ENCODE results near the gene LOXL3.
A peak's percentile ranks its signal among the peaks of the same experiment; 100 is the strongest.

Gene LOXL3, protein sequence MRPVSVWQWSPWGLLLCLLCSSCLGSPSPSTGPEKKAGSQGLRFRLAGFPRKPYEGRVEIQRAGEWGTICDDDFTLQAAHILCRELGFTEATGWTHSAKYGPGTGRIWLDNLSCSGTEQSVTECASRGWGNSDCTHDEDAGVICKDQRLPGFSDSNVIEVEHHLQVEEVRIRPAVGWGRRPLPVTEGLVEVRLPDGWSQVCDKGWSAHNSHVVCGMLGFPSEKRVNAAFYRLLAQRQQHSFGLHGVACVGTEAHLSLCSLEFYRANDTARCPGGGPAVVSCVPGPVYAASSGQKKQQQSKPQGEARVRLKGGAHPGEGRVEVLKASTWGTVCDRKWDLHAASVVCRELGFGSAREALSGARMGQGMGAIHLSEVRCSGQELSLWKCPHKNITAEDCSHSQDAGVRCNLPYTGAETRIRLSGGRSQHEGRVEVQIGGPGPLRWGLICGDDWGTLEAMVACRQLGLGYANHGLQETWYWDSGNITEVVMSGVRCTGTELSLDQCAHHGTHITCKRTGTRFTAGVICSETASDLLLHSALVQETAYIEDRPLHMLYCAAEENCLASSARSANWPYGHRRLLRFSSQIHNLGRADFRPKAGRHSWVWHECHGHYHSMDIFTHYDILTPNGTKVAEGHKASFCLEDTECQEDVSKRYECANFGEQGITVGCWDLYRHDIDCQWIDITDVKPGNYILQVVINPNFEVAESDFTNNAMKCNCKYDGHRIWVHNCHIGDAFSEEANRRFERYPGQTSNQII

DNA sequence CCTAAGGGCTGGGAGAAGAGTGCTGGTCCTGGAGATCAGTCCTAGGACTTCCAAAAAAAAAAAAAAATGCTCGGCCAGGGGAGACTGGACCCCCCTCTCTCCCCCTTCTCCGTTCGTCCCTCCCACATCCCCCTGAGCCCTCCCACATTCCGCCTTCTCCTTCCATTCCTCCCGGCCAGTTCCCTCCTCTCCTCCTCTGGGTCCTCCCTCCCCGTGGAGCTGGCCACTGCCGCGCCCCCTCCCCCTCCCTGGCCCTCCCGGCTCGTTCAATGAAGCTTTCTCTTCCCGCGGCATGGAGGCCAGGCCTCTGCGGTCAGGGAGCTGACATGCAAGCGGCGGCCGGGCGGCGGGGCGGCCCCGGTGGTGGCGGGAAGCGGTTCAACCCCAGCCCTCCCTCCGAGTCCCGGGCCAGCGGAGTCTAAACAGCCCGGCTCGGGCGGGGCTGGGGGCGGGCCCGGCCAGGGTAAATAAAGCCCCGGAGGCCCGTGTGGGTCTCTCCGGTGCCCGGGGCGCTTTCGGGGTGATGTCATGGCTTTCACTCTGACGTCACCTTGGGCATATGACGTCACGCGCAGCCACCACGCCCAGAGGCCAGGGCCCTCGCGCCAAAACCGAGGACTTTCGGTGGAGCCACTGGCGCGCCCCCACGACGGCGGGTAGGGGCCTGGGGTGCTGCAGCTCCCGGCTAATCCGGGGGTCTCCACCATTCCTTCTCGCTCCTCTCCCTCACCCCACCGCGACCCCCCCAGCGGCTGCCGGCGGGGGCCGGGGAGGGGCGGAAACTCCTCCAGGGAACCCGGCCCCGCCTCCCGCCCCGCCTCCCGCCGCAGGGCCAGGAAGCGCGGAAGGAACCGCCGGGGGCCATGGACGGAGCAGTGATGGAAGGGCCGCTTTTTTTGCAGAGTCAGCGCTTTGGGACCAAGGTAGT lies at the start of gene LOXL3, which contains the start of gene DOK1:
Gene LOXL3 (minus strand): TSS at position 51 of the 928 bp plus-strand sequence. CDS start 1,308 bp downstream, outside the sequence.
Gene DOK1 (plus strand): TSS at position 829 of the 928 bp plus-strand sequence. CDS start 35 bp downstream, at position 864.
- peak; percentile 86 for DNase-seq

DNA sequence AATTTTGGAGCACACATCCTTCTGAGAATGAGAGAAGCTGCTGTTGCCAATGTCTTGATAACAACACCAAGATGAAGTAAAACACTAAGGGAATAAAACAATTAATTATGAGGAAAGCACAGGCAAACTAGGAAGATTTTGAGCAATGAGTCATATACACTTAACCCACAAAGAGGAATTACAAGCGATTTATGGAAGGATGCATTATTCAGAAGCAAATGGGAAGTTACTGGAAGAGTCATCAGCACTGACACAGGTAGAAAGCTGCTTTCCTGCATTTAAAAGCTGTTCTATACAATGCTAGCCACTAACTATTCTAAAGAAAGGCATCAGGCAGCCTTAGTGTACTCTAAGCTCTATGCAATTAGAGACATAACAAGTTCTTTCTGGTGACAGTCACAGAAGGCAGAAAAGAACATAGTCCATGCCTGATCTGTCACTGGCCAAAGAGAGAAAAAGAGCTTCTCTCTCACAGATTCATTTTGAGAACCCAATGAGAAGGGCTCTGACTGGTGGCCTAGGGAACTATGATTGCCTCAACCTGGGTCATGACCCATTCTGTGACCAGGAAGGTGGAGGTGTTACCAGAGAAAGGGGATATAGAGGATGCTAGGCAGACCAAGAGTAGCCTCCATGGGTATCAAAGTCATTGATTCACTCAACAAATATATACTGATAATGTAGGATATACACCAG lies 49.0 kb upstream of the LOXL3 start:
- no peak for DNase-seq

GRCh38 chr2:74599676-74600075 lies 45.9 kb upstream of the LOXL3 start:
- DNase-seq, result no peak

DNA sequence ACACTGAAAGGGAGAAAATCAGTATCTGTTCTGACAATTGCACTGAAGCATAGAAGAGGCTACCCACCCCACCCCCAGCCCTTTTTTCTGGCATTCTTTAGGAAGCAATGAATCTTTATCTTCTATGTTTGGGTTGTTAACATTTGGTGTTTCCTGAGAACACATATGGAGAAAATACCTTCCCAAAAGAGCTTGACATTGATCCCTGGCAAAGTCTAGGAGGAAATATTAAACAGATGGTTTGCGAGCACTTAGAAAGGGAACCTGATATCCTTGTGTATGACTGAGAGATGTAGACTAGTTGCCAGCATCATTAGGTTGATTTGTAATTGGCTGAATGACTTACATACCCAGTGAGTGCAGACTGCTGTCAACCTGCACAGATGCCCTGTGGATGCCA lies 43.7 kb upstream of the LOXL3 start:
- DNase-seq, result no peak

DNA sequence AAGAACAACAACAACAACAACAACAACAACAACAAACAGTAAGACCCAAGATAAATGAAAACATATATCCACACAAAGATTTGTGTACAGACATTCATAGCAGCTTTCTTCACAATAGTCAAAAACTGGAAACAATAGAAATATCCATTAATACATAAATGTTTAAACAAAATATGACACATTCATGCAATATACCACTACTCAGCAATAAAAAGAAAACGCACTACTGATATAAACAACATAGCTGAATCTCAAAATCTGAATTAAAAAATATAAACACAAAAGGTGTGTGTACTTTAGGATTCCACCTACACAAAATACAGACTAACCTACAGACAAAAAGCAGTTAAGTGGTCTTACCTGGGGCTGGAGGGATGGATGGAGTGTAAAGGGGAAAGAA lies 42.8 kb upstream of the LOXL3 start:
- DNase-seq, result no peak

DNA sequence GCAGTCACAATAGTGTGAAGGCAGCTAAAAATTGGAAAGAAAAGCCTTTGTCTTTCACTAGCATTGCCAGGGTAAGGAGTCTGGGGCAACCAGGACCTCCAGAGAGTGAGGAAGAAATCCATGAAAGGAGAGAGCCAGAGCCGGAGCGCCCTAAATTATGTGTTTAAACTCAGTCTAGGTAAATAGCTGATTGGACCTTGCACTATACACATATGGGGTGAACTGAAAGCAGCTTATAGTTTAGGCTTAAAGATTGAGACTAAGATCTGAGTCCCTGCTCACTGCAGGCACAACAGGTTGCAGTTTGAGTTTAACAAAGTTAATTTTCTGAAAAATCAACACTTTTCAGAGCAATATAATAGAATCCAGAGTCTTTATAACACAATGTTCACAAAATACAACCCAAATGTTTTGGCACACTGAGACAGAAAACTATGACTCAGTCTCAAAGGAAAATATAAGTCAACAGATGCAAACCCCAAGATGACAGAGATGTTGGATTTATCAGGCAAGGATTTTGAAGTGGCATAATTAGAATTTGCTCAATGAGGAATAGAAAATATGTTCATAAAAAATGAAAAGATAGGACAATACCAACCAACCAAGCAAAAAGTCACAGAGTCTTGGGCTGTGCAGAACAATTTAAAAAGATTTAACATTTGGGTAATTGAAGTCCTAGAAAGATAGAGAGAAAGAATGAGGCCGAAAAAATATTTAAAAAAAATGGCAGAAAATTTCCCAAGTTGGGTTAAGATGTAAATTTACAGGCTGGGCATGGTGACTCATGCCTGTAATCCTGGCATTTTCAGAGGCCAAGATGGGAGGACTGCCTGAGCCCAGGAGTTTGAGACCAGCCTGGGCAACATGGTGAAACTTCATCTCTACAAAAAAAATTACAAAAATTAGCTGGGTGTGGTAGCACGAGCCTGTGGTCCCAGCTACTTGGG lies 40.4 kb upstream of the LOXL3 start:
- no peak for DNase-seq

- no peak for DNase-seq
Observed at GRCh38 chr2:74588664-74589063, 34.9 kb upstream of the LOXL3 start.

GRCh38 chr2:74587664-74588277 lies 34.0 kb upstream of the LOXL3 start:
- DNase-seq, result peak; percentile 46

- DNase-seq, result peak; percentile 7
Observed at GRCh38 chr2:74585406-74586185, 31.9 kb upstream of the LOXL3 start.

DNA sequence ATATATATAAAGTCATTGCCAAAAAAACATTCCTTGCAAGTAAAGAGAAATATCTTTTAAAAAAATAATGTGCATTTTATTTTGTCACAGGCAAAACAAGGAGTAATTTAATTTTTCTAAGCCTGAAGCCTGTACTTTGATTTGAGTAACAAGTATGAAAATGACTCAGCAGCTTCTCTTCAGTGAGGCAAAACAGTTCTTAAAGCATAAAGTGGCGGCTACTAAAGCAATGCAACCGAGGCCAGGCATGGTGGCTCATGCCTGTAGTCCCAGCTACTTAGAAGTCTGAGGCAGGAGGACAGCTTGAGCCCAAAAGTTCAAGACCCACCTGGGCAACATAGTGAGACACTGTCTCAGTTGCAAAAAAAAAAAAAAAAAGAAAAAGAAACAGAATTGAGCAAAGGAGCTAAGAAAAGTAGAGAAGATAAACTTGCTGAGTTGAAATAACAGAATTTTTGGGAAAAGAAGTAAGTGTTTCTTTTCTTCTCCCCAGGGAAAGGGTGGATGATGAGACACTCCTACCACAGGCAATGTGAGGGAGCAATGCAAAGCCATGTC lies 30.4 kb upstream of the LOXL3 start:
- no peak for DNase-seq

DNA sequence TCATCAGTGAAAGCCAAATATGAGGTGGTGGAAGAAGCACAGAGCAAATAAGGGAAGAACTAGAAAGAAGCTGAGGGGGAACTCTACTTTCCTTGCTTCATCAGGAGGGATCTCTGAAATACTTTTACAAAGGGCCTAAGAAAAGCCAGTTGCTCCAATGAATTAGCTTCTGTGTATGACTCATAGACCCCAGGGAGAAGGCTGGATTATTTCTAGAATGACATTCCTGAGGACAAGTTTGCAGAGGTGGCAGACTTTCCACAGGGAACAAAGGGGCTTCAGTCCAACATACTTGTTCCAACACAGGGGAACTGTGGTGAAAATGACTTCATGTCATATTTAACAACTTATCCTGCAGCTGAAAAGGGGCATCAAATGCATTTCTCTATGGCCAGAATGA lies 29.8 kb upstream of the LOXL3 start:
- DNase-seq, result no peak

GRCh38 chr2:74582184-74582583 lies 28.4 kb upstream of the LOXL3 start:
- no peak for DNase-seq

DNA sequence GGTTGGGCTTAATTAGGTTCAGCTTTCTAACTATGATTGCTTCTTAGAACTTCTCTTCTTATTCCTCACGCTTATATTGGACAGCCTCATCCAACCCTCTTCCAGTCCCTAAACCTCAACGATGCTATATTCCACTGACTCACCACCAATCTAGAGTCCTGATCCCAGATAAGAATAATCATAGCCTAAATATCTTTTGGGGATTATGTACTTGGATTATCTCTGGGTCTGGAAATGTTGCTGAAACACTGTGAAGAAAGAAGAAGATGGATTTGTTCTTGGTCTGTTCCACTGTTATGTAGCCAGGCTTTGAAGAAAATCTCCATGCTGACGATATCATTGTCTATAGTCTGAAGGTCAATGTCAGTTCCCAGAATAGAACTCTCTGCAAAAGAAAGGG lies 27.7 kb upstream of the LOXL3 start:
- no peak for DNase-seq

GRCh38 chr2:74578408-74578807 lies 24.7 kb upstream of the LOXL3 start:
- no peak for DNase-seq

DNA sequence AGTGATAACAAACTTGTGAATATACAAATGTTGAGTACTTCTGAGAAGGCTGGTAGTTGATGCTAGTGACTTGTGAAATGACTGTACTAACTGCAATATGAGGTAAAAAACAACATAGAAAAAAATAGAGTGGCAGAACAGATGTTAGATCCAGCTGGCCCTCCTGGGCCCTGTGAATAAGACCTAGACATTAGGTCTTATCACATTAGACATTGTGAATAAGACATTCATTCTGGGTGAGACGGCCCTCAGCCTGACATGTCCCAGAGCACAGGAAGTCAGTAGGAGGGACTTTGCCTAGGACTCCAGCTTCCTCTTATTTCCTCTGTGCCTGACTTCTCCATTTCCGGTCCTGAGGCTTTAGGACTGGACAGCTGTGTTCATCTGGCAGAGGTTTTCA lies 23.7 kb upstream of the LOXL3 start:
- no peak for DNase-seq

GRCh38 chr2:74576863-74577229 lies 23.1 kb upstream of the LOXL3 start:
- no peak for DNase-seq

- no peak for DNase-seq
Observed at GRCh38 chr2:74576211-74576862, 22.6 kb upstream of the LOXL3 start.

DNA sequence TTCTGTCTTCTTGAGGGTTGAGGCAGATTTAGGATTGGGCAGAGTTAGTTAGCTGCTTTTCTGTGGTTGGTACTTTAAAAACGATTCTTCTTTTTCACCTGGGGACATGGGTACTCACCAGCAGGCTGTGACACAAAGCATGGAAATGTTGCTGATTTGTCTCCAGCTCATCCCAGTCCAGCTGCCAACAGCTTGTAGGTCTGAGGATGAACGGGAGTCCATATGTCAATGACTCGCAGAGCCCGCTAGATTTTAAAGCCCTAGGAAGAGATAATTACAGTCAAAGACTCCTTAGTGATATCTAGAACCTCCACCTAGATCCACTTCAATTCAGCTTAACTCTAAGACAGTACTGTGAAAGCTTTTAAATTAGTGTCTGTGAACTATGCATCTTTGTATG lies 21.6 kb upstream of the LOXL3 start:
- DNase-seq, result no peak

Data from stimulated activated CD4-positive, alpha-beta T cell treated with anti-CD3 and anti-CD28 coated beads, Interleukin-4, amount 100 ng/mL, for 1 hour (primary cell).